NB4 (cell line): ENCODE data around the gene MCM3AP.

Experiments
- DNase-seq: peaks from one replicate; pipeline ENCODE4 v3.0.0; 2010; ENCODE audit warnings: low read depth
- H3K4me3 ChIP-seq: one replicate; pipeline ENCODE4 v1.5.1; 2011; ENCODE audit warnings: mild to moderate bottlenecking, low read depth, low read length, moderate library complexity
- MAX ChIP-seq: IDR thresholded peaks from 2 replicates; pipeline ENCODE4 v1.6.1; 2011; ENCODE audit warnings: low read depth, low read length
- MYC ChIP-seq: IDR thresholded peaks from 2 replicates; pipeline ENCODE4 v1.6.1; 2011; ENCODE audit warnings: low read depth, low read length
- POLR2A ChIP-seq: IDR thresholded peaks from 2 replicates; pipeline ENCODE4 v1.6.1; 2011; ENCODE audit warnings: mild to moderate bottlenecking; ENCODE audit not compliant: insufficient read length; ENCODE audit errors: extremely low read depth
- TF ChIP-seq, protein P1 (sequence below): IDR thresholded peaks from one replicate; pipeline ENCODE4 v1.5.1; 2012; ENCODE audit warnings: low read depth, low read length

The MCM3AP gene

DNA sequence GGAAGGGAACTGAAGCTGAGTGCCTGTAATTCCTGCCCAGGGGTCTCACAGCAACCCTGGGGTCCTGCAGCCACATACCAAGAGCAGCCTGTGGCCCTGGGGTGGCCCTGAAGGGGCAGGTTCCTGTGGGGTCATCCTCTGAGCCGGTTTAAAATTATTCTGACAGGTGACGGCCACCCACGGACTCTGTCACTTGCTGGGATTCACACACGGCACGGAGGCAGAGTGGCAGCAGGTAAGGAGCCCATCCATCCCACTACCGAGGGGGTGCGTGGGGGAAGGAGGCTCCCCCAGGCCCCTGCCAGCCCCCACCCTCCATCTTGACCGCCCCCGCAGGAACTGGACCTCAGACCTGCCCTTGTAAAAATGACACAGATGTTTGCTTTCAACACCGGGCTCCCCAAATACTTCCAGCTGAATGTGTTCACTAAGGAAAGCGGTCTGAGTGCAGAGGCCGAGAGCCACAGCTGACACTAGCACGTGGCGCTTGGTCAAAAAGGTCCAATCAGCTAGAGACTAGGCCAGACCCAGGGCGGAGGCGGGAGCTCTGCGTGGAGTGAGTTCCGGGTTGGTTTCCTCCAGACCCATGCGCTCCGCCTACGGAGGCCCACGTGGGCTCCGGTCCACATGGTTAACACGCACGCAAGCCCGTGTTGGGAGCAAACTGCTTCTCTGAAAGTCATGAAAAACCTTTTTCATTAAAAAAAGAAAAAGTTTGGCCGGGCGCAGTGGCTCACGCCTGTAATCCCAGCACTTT lies 10.8 kb upstream of the MCM3AP start:
- DNase-seq, result peak; percentile 94
- H3K4me3 ChIP-seq, result peak overlapping the region; percentile 33
- TF ChIP-seq MYC, result peak; percentile 97
- no peak for TF ChIP-seq POLR2A
- TF ChIP-seq, protein P1, sequence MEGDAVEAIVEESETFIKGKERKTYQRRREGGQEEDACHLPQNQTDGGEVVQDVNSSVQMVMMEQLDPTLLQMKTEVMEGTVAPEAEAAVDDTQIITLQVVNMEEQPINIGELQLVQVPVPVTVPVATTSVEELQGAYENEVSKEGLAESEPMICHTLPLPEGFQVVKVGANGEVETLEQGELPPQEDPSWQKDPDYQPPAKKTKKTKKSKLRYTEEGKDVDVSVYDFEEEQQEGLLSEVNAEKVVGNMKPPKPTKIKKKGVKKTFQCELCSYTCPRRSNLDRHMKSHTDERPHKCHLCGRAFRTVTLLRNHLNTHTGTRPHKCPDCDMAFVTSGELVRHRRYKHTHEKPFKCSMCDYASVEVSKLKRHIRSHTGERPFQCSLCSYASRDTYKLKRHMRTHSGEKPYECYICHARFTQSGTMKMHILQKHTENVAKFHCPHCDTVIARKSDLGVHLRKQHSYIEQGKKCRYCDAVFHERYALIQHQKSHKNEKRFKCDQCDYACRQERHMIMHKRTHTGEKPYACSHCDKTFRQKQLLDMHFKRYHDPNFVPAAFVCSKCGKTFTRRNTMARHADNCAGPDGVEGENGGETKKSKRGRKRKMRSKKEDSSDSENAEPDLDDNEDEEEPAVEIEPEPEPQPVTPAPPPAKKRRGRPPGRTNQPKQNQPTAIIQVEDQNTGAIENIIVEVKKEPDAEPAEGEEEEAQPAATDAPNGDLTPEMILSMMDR, result no peak
- TF ChIP-seq MAX, result peak; percentile 99

DNA sequence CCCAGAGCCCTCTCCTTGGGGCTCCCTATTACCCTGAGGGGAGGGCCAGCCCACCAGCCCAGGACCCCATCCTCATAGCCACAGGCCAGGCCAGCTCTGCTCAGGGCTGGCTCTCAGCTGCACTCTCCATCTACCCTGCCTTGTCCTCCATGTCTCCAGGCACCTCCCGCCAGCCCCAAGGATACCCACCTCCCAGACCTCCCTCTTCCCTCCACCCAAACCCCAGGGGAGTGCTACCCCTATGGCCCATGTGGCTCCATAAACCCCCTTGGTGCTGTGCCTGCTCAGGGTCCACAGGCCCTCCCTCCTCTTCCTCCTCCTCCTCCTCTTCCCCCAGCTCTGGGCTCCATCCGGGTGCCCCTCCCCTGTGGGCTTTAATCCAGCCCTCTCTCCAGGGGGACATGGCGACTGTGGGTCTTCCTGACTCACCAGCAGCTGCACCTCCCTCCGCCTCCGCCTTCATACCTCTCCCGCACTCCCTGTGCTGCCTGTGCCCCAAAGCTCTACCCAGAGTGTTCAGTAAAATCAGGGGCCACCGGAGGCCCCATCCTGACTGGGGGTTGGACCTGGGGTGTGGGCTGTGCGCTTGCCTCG lies 9.9 kb upstream of the MCM3AP start:
- peak; percentile 90 for DNase-seq
- TF ChIP-seq, protein P1, result no peak
- TF ChIP-seq MYC, result peak; percentile 19; the same call in 1 of the 2 replicates
- peak overlapping the region; percentile 57 for H3K4me3 ChIP-seq

DNA sequence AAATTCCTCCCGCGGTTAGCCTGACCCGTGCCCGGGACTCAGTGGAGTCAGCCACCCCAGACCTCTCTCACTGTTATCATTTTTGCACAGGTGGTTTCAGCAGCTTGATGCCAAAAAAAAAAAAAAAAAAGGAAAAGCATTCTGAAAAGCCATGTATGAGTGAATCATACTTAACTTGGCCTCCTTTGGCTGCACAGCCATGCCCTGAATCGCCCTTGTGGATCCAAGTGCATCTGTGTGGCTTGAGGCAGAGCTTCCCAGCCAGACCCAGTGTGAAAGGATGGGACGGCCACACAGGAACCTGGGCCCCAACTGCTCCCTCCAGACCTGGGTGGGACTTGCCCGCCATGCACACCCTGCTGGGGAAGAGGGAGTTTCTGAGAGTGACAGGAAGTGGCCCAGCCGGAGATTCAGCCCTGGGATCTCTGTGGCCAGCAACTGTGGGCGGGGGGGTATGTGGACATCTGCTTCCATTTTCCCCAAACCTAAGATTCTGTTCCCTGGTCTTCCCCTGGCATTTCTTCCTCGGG lies 9.3 kb upstream of the MCM3AP start:
- TF ChIP-seq MAX (peak; percentile 62; the same call in 1 of the 2 replicates), MYC (peak; percentile 58), POLR2A (peak; percentile 32)
- TF ChIP-seq, protein P1, result no peak
- H3K4me3 ChIP-seq, result peak overlapping the region; percentile 57
- DNase-seq, result peak; percentile 91

GRCh38 chr21:46291561-46291960 lies 6.2 kb upstream of the MCM3AP start:
- DNase-seq, result no peak
- no peak overlapping the region for H3K4me3 ChIP-seq
- TF ChIP-seq MAX, result no peak
- TF ChIP-seq MYC, result no peak
- TF ChIP-seq, protein P1, result no peak
- no peak for TF ChIP-seq POLR2A

- no peak for TF ChIP-seq POLR2A
- no peak for DNase-seq
- H3K4me3 ChIP-seq, result no peak overlapping the region
Observed at GRCh38 chr21:46289655-46290179, 4.3 kb upstream of the MCM3AP start.

GRCh38 chr21:46287541-46287940 lies 2.1 kb upstream of the MCM3AP start:
- H3K4me3 ChIP-seq, result no peak overlapping the region
- no peak for DNase-seq
- TF ChIP-seq MAX (no peak), MYC (no peak), POLR2A (no peak)
- TF ChIP-seq, protein P1, result no peak
